Chondrocyte (in vitro differentiated cells): Measurements from ENCODE around the gene ZBTB39. TPM values are rescaled to one million over a fixed set of nuclear protein-coding genes. Genes with fewer than 3 reads are reported as not detected.

Source experiments
- DNase-seq: peaks from one replicate; pipeline ENCODE4 v3.0.0; 2021; ENCODE audit warnings: mixed read lengths, low spot score
- H3K27ac Mint-ChIP-seq: one replicate; pipeline ENCODE4 v1.8.0; 2021; ENCODE audit warnings: mild to moderate bottlenecking, moderate library complexity, mixed read lengths; ENCODE audit not compliant: unreplicated experiment
- H3K27me3 Mint-ChIP-seq: 2 replicates; pipeline ENCODE4 v1.8.0; 2021; ENCODE audit warnings: low read depth, mixed read lengths
- H3K36me3 Mint-ChIP-seq: 2 replicates; pipeline ENCODE4 v1.8.0; 2021; ENCODE audit warnings: low read depth, mixed read lengths
- H3K4me1 Mint-ChIP-seq: 2 replicates; pipeline ENCODE4 v1.8.0; 2021; ENCODE audit warnings: low read depth, mild to moderate bottlenecking, mixed read lengths
- H3K4me3 Mint-ChIP-seq: one replicate; pipeline ENCODE4 v1.8.0; 2021; ENCODE audit warnings: mild to moderate bottlenecking, moderate library complexity, mixed read lengths; ENCODE audit not compliant: unreplicated experiment
- H3K9me3 Mint-ChIP-seq: 2 replicates; pipeline ENCODE4 v1.8.0; 2021; ENCODE audit warnings: low read depth, mixed read lengths
- total RNA-seq: library from RNA; stranded (reverse); gene quantifications from 3 replicates; pipeline ENCODE4 v1.2.1, GENCODE V29; 2021
- TF ChIP-seq, protein P1 (sequence below): fragments of 200-600 bp; sonication (generic); IDR thresholded peaks from 2 replicates; pipeline ENCODE4 v1.5.0; 2021; ENCODE audit warnings: antibody characterized with exemption, mild to moderate bottlenecking, moderate library complexity

ZBTB39 gene
- total RNA-seq, 1 donor from 2014 or later: 6.1 TPM

DNA sequence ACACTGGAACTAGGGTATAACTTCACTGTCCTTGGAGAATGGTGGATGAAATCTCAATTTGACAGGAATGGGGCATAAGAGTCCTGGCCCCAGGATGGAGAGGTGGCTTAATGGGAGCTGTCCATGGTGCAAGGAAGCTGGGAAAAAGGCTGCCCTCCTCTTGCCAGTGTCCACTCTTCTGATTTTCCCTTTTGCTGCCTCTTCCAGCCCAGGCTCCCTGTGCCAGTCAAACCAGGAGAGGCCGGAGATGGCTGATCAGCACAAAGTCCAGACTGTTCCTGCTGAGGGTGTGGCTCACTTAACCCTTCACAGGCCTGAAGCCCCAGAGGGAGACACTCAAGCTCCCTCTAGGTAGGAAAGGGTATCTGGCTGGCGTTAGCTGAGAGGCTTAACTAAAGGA, 43.5 kb upstream of the ZBTB39 start, which contains the start of gene MYO1A:
Gene MYO1A (minus strand): TSS at position 240 of the 400 bp plus-strand sequence. CDS start 1,806 bp downstream, outside the sequence.
- DNase-seq: no peak

DNA sequence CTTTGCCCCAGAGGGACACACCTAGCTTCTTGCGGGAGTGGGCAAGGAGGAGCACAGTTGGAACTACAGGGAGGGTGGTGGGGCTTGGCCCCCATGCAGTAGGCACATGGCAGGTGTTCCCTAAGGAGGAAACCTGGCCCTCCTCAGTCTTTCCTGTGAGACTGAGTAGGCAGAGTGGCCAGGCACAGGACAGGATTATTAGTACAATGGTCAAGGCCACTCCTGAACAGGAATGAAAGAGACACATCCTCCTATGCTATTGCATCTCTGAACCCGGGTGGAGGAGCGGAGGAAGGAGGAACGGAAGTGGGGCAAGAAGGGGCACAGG, 42.7 kb upstream of the ZBTB39 start:
- Mint-ChIP-seq H3K27me3 (peaks cover 32% of the 10 kb centered on the region), H3K36me3 (no peaks in the 10 kb centered on the region), H3K27ac (no peak overlapping the region)

More for the DNA sequence above, 43.5 kb upstream of the ZBTB39 start, which contains the start of gene MYO1A:
- no peaks in the 10 kb centered on the region for H3K4me1 Mint-ChIP-seq
- peaks cover 30% of the 10 kb centered on the region for H3K27me3 Mint-ChIP-seq
- H3K9me3 Mint-ChIP-seq: peaks cover 4% of the 10 kb centered on the region
- no peak within 1 kb of the TSS for H3K27ac Mint-ChIP-seq
- no peaks in the 10 kb centered on the region for H3K36me3 Mint-ChIP-seq
- TF ChIP-seq, protein P1, sequence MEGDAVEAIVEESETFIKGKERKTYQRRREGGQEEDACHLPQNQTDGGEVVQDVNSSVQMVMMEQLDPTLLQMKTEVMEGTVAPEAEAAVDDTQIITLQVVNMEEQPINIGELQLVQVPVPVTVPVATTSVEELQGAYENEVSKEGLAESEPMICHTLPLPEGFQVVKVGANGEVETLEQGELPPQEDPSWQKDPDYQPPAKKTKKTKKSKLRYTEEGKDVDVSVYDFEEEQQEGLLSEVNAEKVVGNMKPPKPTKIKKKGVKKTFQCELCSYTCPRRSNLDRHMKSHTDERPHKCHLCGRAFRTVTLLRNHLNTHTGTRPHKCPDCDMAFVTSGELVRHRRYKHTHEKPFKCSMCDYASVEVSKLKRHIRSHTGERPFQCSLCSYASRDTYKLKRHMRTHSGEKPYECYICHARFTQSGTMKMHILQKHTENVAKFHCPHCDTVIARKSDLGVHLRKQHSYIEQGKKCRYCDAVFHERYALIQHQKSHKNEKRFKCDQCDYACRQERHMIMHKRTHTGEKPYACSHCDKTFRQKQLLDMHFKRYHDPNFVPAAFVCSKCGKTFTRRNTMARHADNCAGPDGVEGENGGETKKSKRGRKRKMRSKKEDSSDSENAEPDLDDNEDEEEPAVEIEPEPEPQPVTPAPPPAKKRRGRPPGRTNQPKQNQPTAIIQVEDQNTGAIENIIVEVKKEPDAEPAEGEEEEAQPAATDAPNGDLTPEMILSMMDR: no peak
- no peak within 1 kb of the TSS for H3K4me3 Mint-ChIP-seq

DNA sequence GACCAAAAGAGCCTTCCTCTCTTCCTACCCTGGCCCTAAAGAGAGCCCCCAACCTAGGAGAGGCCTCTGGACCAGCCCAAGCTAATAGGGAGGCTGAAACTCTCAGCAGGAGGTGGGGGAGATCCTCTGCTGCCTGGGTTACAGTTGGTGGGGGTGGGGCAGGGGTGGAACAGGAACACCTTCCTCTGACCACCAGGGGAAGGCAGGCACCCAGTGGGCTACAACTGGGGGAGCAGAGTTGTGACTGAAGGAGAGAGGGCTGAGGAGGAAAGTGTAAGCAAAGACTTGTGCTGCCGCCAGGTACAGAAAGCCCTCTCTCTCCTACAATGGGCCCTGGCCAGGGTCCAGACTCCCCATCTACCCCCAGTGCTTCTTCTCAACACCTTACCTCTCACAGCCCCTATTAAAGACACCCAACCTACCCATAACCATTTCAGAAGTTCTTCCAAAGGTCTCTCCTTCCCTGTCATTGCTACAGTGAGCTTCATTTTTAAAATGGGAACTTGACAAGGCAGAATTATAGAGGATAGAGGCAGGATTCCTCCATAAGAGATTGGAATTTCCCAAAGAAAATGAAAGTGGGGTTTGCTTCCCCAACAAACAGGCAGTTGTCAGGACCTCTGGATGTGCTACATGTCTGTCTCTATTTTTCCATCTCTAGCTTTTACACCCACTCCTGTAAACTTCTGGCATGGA, 42.2 kb upstream of the ZBTB39 start:
- H3K9me3 Mint-ChIP-seq: no peaks in the 10 kb centered on the region
- TF ChIP-seq, protein P1: no peak
- H3K27me3 Mint-ChIP-seq: peaks cover 35% of the 10 kb centered on the region
- H3K36me3 Mint-ChIP-seq: no peaks in the 10 kb centered on the region
- DNase-seq: no peak
- H3K4me3 Mint-ChIP-seq: no peak overlapping the region
- no peak overlapping the region for H3K27ac Mint-ChIP-seq
- H3K4me1 Mint-ChIP-seq: no peaks in the 10 kb centered on the region

More for the DNA sequence above, 42.7 kb upstream of the ZBTB39 start:
- TF ChIP-seq, protein P1: no peak
- H3K4me1 Mint-ChIP-seq: no peaks in the 10 kb centered on the region
- H3K9me3 Mint-ChIP-seq: peaks cover 3% of the 10 kb centered on the region
- no peak for DNase-seq
- no peak overlapping the region for H3K4me3 Mint-ChIP-seq

DNA sequence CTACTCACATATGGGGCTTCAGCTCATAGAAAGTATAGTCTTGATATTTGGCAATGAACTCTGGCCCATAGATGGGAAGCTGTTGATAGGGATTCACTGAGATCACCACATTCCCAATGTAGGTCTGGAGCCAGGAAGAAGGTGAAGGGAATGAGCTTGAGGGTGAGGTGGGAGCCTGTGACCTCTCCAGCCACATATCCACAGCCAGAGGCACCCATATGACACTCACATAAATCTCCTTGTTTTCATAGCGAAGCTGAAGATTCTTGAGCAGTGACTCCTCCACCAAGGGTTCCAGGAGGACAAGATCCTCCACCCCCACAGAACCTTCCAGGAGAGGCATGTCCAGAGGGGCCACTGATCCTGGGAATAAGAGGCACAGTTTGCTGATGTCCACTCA, 41.6 kb upstream of the ZBTB39 start:
- DNase-seq: no peak
- Mint-ChIP-seq H3K27me3 (peaks cover 37% of the 10 kb centered on the region), H3K9me3 (no peaks in the 10 kb centered on the region), H3K4me1 (no peaks in the 10 kb centered on the region), H3K4me3 (no peak overlapping the region), H3K36me3 (no peaks in the 10 kb centered on the region), H3K27ac (no peak overlapping the region)
- TF ChIP-seq, protein P1: no peak

DNA sequence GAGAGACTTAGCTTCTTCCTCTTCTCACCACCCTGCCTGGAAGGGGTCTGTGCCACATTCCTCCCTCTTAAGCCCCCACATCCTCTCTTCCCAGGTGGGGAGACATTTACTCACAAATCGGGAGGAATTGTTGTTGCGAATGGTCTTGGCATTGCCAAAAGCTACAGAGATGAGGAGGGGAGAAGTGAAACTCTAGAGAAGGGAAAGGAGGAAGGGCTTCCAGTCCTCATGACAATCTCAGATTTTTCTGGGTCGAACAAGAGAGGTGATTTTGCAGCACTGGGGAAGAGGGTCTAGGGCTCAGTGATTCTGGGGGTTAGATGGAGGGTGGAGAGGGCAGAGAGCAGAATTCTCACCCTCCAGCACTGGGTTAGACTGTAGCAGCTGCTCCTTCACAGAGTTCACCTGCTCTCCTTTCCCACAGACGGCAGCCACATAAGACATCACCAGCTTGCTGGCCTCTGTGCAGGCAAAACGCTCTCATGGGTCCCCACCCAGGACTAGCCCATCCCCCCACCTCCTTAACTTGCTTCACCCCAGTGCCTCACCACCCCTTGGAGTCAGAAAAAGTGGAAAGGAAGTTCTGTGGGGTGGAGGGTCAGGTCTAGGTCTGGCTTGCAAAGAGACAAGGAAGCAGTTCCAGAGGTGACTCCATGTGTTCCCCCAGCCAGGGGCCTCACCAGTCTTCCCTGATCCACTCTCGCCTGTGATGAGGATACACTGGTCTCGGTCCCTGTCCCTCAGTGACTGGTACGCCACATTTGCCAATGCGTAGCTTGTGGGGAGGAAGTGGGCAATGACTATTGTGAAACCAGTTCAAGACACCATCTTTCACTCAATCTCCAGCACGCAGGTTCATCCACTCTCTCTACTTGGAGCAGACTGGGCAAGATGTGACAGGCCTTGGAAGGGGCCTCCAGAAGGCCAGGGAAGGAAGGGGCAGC, 40.9 kb upstream of the ZBTB39 start:
- Mint-ChIP-seq H3K4me1 (no peaks in the 10 kb centered on the region), H3K4me3 (no peak overlapping the region), H3K27ac (no peak overlapping the region), H3K36me3 (no peaks in the 10 kb centered on the region), H3K27me3 (peaks cover 38% of the 10 kb centered on the region), H3K9me3 (no peaks in the 10 kb centered on the region)
- TF ChIP-seq, protein P1: no peak
- no peak for DNase-seq
